DND-41 (cell line): ENCODE data around the gene ANKRD23.

Experiments
- ATAC-seq: fragments of 200-7000 bp; cut with Tn5 transposase; 3 replicates; pipeline ENCODE4 v1.9.1; 2021; ENCODE audit warnings: low read depth; ENCODE audit not compliant: insufficient read depth
- DNase-seq: peaks from one replicate; pipeline ENCODE4 v3.0.0-alpha.2; 2020
- H2AFZ ChIP-seq: 2 replicates; pipeline ENCODE4 v1.6.0; 2012; ENCODE audit warnings: low read depth, low read length
- H3K27ac ChIP-seq: 2 replicates; pipeline ENCODE4 v1.5.1; 2012; ENCODE audit warnings: low read length, inconsistent platforms
- H3K27me3 ChIP-seq: fragments of 200-600 bp; sonication (generic); 2 replicates; pipeline ENCODE4 v1.6.0; 2012; ENCODE audit warnings: low read length, mild to moderate bottlenecking, inconsistent platforms; ENCODE audit not compliant: insufficient read depth, poor library complexity
- H3K36me3 ChIP-seq: 2 replicates; pipeline ENCODE4 v1.5.1; 2012; ENCODE audit warnings: low read length, inconsistent platforms; ENCODE audit not compliant: insufficient read depth
- H3K4me1 ChIP-seq: 2 replicates; pipeline ENCODE4 v1.5.1; 2012; ENCODE audit warnings: mild to moderate bottlenecking, low read length; ENCODE audit not compliant: insufficient read depth
- H3K4me2 ChIP-seq: 2 replicates; pipeline ENCODE4 v1.6.0; 2012; ENCODE audit warnings: mild to moderate bottlenecking, moderate library complexity, low read length, inconsistent platforms; ENCODE audit not compliant: insufficient read depth
- H3K4me3 ChIP-seq, 2 experiments: fragments of 200-600 bp in 1 of 2; shearing (Covaris generic) in 1 of 2; 2 replicates each; pipeline ENCODE4 v1.5.1; 2012 to 2016; ENCODE audit warnings: inconsistent platforms in 2 of 2, low read length in 2 of 2, mild to moderate bottlenecking in 2 of 2, low read depth in 1 of 2, moderate library complexity in 1 of 2
- H3K79me2 ChIP-seq: 2 replicates; pipeline ENCODE4 v1.6.0; 2012; ENCODE audit warnings: low read length, inconsistent platforms; ENCODE audit not compliant: insufficient read depth
- H3K9ac ChIP-seq: 2 replicates; pipeline ENCODE4 v1.6.0; 2012; ENCODE audit warnings: low read depth, mild to moderate bottlenecking, inconsistent platforms, low read length, moderate library complexity
- H3K9me3 ChIP-seq: 2 replicates; pipeline ENCODE4 v1.5.1; 2012; ENCODE audit warnings: low read length, moderate library complexity, mild to moderate bottlenecking, inconsistent platforms; ENCODE audit not compliant: insufficient read depth, severe bottlenecking
- H4K20me1 ChIP-seq: 2 replicates; pipeline ENCODE4 v1.6.0; 2012; ENCODE audit warnings: low read length; ENCODE audit not compliant: insufficient read depth
- CTCF ChIP-seq: IDR thresholded peaks from 2 replicates; pipeline ENCODE4 v1.5.1; 2012; ENCODE audit warnings: borderline replicate concordance, low read length, moderate library complexity, mild to moderate bottlenecking; ENCODE audit not compliant: poor library complexity, severe bottlenecking; ENCODE audit errors: extremely low read depth
- EZH2 ChIP-seq: IDR thresholded peaks from 3 replicates; pipeline ENCODE4 v1.6.1; 2012; ENCODE audit warnings: borderline replicate concordance, low read depth, mild to moderate bottlenecking, moderate library complexity, low read length, inconsistent platforms; ENCODE audit not compliant: severe bottlenecking

The ANKRD23 gene

GRCh38 chr2:96830044-96830562 lies 13.7 kb downstream of the ANKRD23 start:
- Histone ChIP-seq H3K9ac (no peak overlapping the region), H3K4me2 (no peak overlapping the region), H3K27me3 (no peaks in the 10 kb centered on the region), H3K36me3 (peaks cover 91% of the 10 kb centered on the region), H2AFZ (no peak overlapping the region), H3K79me2 (peaks cover 3% of the 10 kb centered on the region; the same call in 1 of the 2 replicates), H4K20me1 (peaks cover 53% of the 10 kb centered on the region), H3K27ac (no peak overlapping the region), H3K4me3 (no peak overlapping the region), H3K9me3 (no peaks in the 10 kb centered on the region), H3K4me1 (no peaks in the 10 kb centered on the region)
- no peak for DNase-seq
- no peak for ATAC-seq
- no peak for TF ChIP-seq CTCF
- TF ChIP-seq EZH2 = no peak

- Histone ChIP-seq H3K4me3 (no peak overlapping the region), H4K20me1 (peaks cover 60% of the 10 kb centered on the region), H3K4me1 (no peaks in the 10 kb centered on the region), H3K79me2 (peaks cover 14% of the 10 kb centered on the region), H3K27ac (no peak overlapping the region), H3K9ac (no peak overlapping the region), H3K36me3 (peaks cover 94% of the 10 kb centered on the region), H2AFZ (no peak overlapping the region), H3K4me2 (no peak overlapping the region), H3K9me3 (no peaks in the 10 kb centered on the region), H3K27me3 (no peaks in the 10 kb centered on the region)
- no peak for DNase-seq
- ATAC-seq = no peak
- TF ChIP-seq EZH2 = no peak
- TF ChIP-seq CTCF = no peak
Measured at GRCh38 chr2:96828874-96829273, 14.9 kb downstream of the ANKRD23 start.

DNA sequence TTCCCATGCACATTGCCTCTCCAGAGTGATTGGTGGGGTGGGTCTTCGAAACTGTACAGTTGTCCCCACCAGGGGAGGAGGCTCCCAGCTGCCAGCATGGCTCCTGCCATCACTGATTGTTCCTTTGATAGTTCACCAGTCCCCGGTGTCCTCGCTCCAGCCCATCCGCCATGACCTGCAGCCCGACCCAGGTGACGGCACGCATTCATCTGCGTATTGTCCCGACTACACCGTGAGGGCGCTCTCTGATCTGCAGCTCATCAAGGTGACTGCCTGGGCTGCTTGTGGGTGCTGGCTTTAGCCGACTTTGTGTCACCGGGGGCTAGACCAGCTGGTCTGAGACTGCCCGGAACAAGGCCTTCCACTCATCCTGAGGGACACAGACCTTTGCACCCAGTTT lies 15.4 kb downstream of the ANKRD23 start:
- Histone ChIP-seq H3K9ac (no peak overlapping the region), H2AFZ (no peak overlapping the region), H4K20me1 (peaks cover 64% of the 10 kb centered on the region), H3K27me3 (no peaks in the 10 kb centered on the region), H3K79me2 (peaks cover 18% of the 10 kb centered on the region), H3K9me3 (no peaks in the 10 kb centered on the region), H3K4me1 (no peaks in the 10 kb centered on the region), H3K36me3 (peaks cover 94% of the 10 kb centered on the region), H3K27ac (no peak overlapping the region), H3K4me2 (no peak overlapping the region), H3K4me3 (no peak overlapping the region)
- no peak for TF ChIP-seq CTCF
- no peak for TF ChIP-seq EZH2
- ATAC-seq (no peak), DNase-seq (no peak)
